Brain microvascular endothelial cell (primary cell): Measurements from ENCODE around the gene LYPD6.
"Not testable (repeated sequence)": the region's sequence is repeated elsewhere in the genome, so short reads cannot be mapped to it uniquely, and the experiment has no call there.

Source experiments
- DNase-seq: peaks from one replicate; pipeline ENCODE4 v3.0.0-alpha.2; 2020
- H3K27ac ChIP-seq: fragments of 250-450 bp; sonication (Bioruptor Pico); 2 replicates; pipeline ENCODE4 v1.5.1; 2020; ENCODE audit warnings: mild to moderate bottlenecking, moderate library complexity
- H3K27me3 ChIP-seq: fragments of 250-450 bp; sonication (Bioruptor Pico); replicated peaks from 2 replicates; pipeline ENCODE4 v1.5.1; 2020; ENCODE audit warnings: mild to moderate bottlenecking
- H3K36me3 ChIP-seq: fragments of 250-450 bp; sonication (Bioruptor Pico); replicated peaks from 2 replicates; pipeline ENCODE4 v1.5.1; 2020; ENCODE audit warnings: mild to moderate bottlenecking
- H3K4me3 ChIP-seq: 2 replicates; pipeline ENCODE4 v1.5.1; 2011; ENCODE audit warnings: low read depth, mild to moderate bottlenecking, control low read depth, low read length, moderate library complexity
- in situ Hi-C: cut with HindIII; loops from 2 replicates; pipeline ENCODE4 v1.10.0; 2017; ENCODE audit warnings: low sequenced_read_pairs, low pct_ligation_motif_present
- TF ChIP-seq, protein P1 (sequence below): IDR thresholded peaks from 2 replicates; pipeline ENCODE4 v1.5.1; 2011; ENCODE audit warnings: low read depth, mild to moderate bottlenecking, moderate library complexity, low read length, control low read depth, inconsistent platforms; ENCODE audit errors: missing control alignments

LYPD6 gene

DNA sequence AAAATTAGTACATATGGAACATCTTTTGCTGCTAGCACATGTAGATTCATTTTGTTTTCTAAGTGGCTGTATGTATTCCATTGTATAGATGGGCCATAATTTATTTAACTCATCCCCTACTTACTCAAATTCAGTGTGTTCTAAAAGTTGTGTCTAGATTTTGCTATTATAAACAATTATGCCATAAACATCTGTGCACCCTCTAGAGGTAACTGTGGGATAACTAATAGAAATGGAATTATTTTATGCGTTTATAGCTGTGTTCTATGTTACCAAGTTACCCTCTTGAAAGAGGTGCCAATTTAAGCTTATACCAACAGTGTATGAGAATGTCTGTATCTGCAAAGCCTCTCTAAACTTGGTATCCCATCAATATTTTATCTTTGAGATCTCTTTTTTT lies 156.8 kb downstream of the LYPD6 start:
- Histone ChIP-seq H3K36me3 (no peaks in the 10 kb centered on the region), H3K4me3 (no peak overlapping the region), H3K27me3 (no peaks in the 10 kb centered on the region), H3K27ac (no peak overlapping the region)
- no peak for DNase-seq
- in situ Hi-C loops = no loop called here
- TF ChIP-seq, protein P1, sequence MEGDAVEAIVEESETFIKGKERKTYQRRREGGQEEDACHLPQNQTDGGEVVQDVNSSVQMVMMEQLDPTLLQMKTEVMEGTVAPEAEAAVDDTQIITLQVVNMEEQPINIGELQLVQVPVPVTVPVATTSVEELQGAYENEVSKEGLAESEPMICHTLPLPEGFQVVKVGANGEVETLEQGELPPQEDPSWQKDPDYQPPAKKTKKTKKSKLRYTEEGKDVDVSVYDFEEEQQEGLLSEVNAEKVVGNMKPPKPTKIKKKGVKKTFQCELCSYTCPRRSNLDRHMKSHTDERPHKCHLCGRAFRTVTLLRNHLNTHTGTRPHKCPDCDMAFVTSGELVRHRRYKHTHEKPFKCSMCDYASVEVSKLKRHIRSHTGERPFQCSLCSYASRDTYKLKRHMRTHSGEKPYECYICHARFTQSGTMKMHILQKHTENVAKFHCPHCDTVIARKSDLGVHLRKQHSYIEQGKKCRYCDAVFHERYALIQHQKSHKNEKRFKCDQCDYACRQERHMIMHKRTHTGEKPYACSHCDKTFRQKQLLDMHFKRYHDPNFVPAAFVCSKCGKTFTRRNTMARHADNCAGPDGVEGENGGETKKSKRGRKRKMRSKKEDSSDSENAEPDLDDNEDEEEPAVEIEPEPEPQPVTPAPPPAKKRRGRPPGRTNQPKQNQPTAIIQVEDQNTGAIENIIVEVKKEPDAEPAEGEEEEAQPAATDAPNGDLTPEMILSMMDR = no peak

DNA sequence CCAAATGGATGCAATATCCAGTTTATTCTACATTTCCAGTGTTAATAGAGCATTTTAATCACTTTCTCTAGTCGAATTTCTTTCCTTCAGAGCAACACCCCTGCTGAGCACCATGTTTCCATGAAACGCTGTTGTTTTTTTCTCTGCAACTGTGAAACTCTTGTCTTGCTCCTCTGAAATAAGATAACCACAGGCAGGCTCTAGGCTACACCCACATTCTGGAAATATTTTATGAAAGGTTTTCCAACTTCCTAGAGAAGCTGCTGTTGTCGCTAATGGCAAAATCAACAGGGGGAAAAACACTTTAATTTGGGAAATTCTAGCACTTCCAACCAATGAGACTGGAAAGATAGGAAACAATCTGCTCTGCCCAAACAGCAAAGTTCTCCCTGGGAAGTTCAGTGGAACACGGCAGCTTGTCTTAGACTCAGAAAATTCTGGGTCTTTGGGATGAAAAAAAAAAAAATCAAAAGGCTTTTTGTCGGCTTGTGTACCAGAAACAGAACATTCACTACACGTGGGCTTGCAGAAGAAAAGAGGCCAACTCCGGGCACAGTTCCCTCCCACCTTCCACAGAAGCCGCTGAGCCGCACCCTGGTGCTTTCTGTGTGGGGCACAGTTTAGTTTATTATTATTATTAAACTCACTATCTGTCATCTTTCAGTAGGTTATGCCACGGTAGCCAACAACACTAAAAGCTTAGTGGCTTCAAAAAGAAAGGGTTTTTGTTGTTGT lies 158.5 kb downstream of the LYPD6 start:
- TF ChIP-seq, protein P1 = no peak

DNA sequence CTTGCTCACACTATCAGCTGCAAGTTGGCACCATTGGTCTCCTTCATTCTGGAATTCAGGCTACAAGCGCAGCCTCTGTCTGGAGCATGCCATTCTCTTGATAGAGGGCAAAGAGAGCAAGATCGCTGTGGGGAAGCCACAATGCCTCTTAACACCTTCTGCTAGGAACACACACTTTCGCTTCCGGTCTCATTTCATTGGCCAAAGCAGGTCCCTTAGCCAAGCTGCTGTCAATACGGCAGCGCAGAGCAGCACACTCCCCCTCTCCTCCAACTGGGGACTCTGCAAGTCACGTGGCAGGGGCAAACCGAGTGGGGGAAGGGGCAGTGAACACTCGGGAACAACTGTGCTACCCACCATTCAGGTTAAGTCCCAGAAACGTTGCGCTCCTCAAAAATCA lies 159.1 kb downstream of the LYPD6 start:
- DNase-seq = no peak

More for the DNA sequence above, 158.5 kb downstream of the LYPD6 start:
- Histone ChIP-seq H3K36me3 (no peaks in the 10 kb centered on the region), H3K27ac (no peak overlapping the region), H3K4me3 (no peak overlapping the region), H3K27me3 (no peaks in the 10 kb centered on the region)
- in situ Hi-C loops = no loop called here
- no peak for DNase-seq

DNA sequence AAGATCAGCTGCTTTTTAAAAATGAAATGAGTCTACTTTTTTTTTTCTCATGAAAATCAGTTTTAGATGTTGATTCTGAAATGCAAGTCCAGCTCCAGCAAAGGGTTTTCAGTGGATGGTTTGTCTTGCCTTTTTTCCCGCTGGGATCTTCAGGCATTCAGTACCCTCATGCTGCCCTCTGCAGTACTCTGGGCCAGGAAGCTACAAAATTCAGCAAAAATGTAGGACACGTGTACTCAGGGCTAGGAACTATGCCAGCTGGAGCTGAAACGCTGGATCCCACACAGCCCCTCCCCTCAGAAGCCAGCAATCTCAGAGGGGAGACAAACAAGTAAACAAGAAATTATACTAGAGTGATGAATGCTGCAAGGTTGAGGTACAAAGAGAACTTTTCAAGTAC lies 159.9 kb downstream of the LYPD6 start:
- in situ Hi-C loops = no loop called here
- no peak for DNase-seq
- Histone ChIP-seq H3K27ac (no peak overlapping the region), H3K27me3 (no peaks in the 10 kb centered on the region), H3K36me3 (no peaks in the 10 kb centered on the region), H3K4me3 (no peak overlapping the region)
- TF ChIP-seq, protein P1 = peak; percentile 19

More for the DNA sequence above, 159.1 kb downstream of the LYPD6 start:
- H3K36me3 ChIP-seq = no peaks in the 10 kb centered on the region
- in situ Hi-C loops = no loop called here
- TF ChIP-seq, protein P1 = no peak
- H3K27me3 ChIP-seq = no peaks in the 10 kb centered on the region
- H3K4me3 ChIP-seq = no peak overlapping the region
- no peak overlapping the region for H3K27ac ChIP-seq

DNA sequence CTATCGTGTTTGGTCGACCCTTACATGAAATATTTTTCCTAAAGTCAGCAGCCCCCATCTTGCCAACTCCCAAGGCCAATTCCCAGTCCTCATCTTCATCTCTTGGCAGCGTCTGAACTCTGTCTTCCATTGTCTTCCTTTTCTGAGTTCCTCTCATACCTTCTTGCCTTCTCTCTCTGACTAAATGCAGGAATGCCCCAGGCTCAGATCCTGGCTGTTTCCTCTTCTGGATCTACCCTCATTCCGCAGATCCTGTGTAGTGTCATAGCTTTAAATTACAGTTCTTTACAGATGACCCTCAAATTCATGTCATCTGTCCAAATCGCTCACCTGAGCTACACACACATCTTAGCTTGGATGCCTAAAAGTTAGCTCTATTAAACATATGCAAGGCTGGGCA lies 162.5 kb downstream of the LYPD6 start:
- DNase-seq = no peak
- Histone ChIP-seq H3K27me3 (no peaks in the 10 kb centered on the region), H3K36me3 (no peaks in the 10 kb centered on the region), H3K4me3 (no peak overlapping the region), H3K27ac (no peak overlapping the region)
- TF ChIP-seq, protein P1 = no peak
- in situ Hi-C loops = no loop called here

DNA sequence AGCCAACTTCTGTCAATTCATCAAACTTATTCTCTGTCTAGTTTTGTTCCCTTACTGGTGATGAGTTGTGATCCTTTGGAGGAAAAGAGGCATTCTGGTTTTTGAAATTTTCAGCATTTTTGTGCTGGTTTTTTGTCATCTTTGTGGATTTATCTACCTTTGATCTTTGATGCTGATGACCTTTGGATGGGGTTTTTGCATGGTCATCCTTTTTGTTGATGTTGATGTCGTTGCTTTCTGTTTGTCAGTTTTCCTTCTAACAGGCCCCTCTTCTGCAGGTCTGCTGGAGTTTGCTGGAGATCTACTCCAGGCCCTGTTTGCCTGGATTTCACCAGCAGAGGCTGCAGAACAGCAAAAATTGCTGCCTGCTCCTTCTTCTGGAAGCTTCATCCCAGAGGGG lies 168.8 kb downstream of the LYPD6 start:
- H3K36me3 ChIP-seq = not testable (repeated sequence)

DNA sequence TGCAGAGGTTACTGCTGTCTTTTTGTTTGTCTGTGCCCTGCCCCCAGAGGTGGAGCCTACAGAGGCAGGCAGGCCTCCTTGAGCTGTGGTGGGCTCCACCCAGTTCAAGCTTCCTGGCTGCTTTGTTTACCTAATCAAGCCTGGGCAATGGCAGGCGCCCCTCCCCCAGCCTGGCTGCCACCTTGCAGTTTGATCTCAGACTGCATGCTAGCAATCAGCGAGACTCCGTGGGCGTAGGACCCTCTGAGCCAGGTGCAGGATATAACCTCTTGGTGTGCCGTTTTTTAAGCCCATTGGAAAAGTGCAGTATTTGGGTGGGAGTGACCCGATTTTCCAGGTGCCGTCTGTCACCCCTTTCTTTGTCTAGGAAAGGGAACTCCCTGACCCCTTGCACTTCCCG lies 176.4 kb downstream of the LYPD6 start:
- H3K4me3 ChIP-seq, DNase-seq, H3K27me3 ChIP-seq, H3K36me3 ChIP-seq, H3K27ac ChIP-seq, in situ Hi-C loops: not testable (repeated sequence)

More for the DNA sequence above, 168.8 kb downstream of the LYPD6 start:
- in situ Hi-C loops, H3K27me3 ChIP-seq, DNase-seq, H3K4me3 ChIP-seq, H3K27ac ChIP-seq: not testable (repeated sequence)
